ENCODE results near the gene FILIP1.

- TF ChIP-seq MYC (IDR thresholded peaks at IDR 0.05; ENCODE audit: low read depth, low read length) (no peak), POLR2A (IDR thresholded peaks at IDR 0.05; ENCODE audit: extremely low read depth, insufficient read length) (no peak), MAX (IDR thresholded peaks at IDR 0.05; ENCODE audit: low read depth, low read length) (no peak)
- TF ChIP-seq, protein P1, sequence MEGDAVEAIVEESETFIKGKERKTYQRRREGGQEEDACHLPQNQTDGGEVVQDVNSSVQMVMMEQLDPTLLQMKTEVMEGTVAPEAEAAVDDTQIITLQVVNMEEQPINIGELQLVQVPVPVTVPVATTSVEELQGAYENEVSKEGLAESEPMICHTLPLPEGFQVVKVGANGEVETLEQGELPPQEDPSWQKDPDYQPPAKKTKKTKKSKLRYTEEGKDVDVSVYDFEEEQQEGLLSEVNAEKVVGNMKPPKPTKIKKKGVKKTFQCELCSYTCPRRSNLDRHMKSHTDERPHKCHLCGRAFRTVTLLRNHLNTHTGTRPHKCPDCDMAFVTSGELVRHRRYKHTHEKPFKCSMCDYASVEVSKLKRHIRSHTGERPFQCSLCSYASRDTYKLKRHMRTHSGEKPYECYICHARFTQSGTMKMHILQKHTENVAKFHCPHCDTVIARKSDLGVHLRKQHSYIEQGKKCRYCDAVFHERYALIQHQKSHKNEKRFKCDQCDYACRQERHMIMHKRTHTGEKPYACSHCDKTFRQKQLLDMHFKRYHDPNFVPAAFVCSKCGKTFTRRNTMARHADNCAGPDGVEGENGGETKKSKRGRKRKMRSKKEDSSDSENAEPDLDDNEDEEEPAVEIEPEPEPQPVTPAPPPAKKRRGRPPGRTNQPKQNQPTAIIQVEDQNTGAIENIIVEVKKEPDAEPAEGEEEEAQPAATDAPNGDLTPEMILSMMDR (IDR thresholded peaks at IDR 0.05; ENCODE audit: low read depth, low read length) = no peak
Observed at GRCh38 chr6:75378101-75378500, 115.5 kb downstream of the FILIP1 start.
